AG10803 (cell line): ENCODE measurements around the gene C5orf63.
"Not testable (repeated sequence)": the region's sequence is repeated elsewhere in the genome, so short reads cannot be mapped to it uniquely, and the experiment has no call there.

Source experiments
- DNase-seq: peaks from one replicate; pipeline ENCODE4 v3.0.0; 2010; ENCODE audit warnings: low read depth
- H3K4me3 ChIP-seq: 2 replicates; pipeline ENCODE4 v1.5.1; 2011; ENCODE audit warnings: mild to moderate bottlenecking, low read length, control low read depth
- CTCF ChIP-seq: conservative IDR thresholded peaks from 2 replicates; pipeline ENCODE4 v1.5.1; 2011; ENCODE audit warnings: mild to moderate bottlenecking, low read length, control low read depth, inconsistent platforms

Gene C5orf63

GRCh38 chr5:127061537-127061936 is 11.8 kb downstream of the C5orf63 start:
- H3K4me3 ChIP-seq: no peak overlapping the region
- no peak for DNase-seq
- TF ChIP-seq CTCF: no peak

GRCh38 chr5:127060470-127060985 is 12.8 kb downstream of the C5orf63 start:
- no peak for TF ChIP-seq CTCF
- no peak for DNase-seq
- no peak overlapping the region for H3K4me3 ChIP-seq

DNA sequence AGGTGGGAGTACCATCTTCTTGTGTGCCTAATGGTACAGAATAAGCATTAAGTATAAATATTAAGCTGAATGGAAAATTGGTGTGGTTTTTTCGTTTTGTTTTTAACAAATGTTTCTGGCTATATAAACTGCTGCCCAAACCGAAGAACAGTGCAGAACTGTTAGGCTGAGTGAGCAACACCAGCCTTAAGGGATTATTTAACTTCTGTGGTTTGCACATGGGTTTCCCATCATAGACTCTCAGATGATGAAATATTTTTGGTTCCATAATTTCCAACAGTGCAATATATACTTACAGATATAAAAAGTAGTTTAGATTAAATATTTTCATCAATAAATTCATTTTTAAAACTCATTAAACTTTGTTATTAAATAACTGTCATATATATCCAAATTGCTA is 16.4 kb downstream of the C5orf63 start:
- no peak overlapping the region for H3K4me3 ChIP-seq
- TF ChIP-seq CTCF: no peak
- DNase-seq: no peak

DNA sequence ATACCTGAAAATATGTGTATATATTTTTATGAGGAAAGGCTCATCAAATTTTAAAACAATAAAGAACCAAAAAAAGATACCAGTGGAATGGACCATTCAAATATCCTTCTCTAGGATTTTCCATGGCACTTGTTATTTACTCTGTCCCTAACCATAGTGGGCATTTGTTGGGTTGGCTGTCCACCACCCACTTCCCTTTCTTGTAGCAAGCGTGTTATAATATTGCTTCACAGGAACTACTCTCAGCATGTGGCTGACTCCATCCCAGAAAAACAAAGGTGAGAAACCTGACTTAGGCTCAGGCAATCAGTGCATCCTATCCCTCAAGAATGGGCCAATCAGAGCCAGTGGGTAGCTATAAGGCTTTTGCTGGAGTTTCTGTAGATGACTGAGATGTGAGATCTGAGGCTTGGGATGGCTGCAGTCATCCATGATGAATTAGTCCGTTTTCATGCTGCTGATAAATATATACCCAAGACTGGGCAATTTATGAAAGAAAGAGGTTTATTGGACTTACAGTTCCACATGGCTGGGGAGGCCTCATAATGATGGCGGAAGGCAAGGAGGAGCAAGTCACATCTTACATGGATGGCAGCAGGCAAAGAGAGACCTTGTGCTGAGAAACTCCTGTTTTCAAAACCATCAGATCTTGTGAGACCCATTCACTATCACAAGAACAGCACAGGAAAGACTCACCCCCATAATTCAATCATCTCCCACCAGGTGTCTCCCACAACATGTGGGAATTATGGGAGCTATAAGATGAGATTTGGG is 17.2 kb downstream of the C5orf63 start:
- TF ChIP-seq CTCF: no peak
- no peak overlapping the region for H3K4me3 ChIP-seq
- DNase-seq: no peak

GRCh38 chr5:127053551-127053950 is 19.8 kb downstream of the C5orf63 start:
- DNase-seq: not testable (repeated sequence)

DNA sequence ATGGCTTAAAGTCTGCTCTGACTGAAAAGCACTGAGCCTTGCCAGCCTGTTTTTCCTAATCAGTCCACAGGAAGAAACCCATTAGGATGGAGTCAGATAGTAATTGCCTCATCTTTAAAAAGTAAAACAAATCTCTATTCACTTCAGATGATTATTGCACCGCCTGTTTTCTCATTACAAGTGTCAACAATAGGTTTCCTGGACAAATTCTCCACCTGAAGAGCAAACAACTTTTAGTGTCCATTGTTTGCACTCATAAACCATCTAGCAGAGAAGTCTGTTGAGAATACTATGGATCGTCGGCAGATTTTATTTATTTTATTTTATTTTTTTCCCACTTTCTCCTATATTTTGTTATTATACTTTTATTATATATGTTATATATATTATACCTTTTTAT is 20.3 kb downstream of the C5orf63 start:
- no peak overlapping the region for H3K4me3 ChIP-seq
- no peak for DNase-seq
- TF ChIP-seq CTCF: no peak

More at GRCh38 chr5:127053551-127053950, 19.8 kb downstream of the C5orf63 start:
- H3K4me3 ChIP-seq: not testable (repeated sequence)

- no peak for DNase-seq
- TF ChIP-seq CTCF: no peak
- H3K4me3 ChIP-seq: no peak overlapping the region
Observed at GRCh38 chr5:127051591-127051990, 21.7 kb downstream of the C5orf63 start.
